Testis (tissue), 2 donors: ENCODE data around the gene ARFRP1.

ENCODE experiments used
- POLR2A ChIP-seq: fragments of 450-650 bp; IDR thresholded peaks from one replicate; pipeline ENCODE4 v1.6.1; 2017; ENCODE audit warnings: antibody characterized with exemption, mild to moderate bottlenecking, moderate library complexity
- TF ChIP-seq, protein P1 (sequence below), 3 experiments: fragments of 450-650 bp in 2 of 3; fragments of 200-600 bp in 1 of 3; sonication (generic) in 1 of 3; IDR thresholded peaks; one replicate each; pipeline ENCODE4 v1.5.1; 2016 to 2019; ENCODE audit warnings: antibody characterized with exemption in 3 of 3, mild to moderate bottlenecking in 2 of 3, moderate library complexity in 1 of 3

DNA sequence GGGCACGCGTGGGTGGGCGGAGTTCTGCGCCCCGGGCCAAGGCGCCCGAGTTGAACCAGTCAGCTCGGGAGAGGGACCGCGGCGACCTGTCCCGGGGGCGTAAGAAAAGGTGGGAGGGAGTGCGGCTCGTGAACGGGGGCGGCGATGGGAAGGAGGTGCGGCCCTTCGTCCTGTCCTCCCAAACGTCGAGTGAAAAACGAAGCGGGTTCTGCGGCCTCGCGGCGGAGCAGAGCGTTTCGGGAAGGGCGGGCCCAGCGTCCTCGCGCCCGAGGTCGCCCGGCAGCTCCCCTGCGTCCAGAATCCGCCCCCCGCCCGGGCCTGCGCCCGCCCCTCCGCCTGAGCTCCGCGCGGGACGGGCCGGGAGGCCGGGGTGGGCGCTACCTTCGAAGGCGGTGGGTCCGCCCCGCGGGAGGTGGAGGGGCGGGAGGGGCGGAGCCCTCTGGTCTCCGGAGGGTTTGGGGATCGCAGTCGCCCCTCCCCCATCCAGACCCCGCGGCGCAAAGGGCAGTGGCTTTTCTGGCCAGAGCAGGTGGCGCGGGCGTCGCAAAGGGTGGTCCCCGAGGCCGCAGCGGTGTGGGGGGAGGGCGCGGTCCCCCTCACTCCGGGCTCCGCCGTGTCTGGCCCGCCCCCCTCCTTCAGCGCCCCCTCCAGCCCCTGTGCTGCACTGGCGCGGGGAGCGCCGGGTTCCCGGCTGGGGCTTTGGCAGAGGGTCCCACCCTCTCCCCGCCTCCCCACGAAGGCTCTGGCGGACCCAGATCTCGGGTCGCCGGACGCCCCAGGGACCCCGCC is 55.4 kb downstream of the ARFRP1 start:
- TF ChIP-seq, protein P1, sequence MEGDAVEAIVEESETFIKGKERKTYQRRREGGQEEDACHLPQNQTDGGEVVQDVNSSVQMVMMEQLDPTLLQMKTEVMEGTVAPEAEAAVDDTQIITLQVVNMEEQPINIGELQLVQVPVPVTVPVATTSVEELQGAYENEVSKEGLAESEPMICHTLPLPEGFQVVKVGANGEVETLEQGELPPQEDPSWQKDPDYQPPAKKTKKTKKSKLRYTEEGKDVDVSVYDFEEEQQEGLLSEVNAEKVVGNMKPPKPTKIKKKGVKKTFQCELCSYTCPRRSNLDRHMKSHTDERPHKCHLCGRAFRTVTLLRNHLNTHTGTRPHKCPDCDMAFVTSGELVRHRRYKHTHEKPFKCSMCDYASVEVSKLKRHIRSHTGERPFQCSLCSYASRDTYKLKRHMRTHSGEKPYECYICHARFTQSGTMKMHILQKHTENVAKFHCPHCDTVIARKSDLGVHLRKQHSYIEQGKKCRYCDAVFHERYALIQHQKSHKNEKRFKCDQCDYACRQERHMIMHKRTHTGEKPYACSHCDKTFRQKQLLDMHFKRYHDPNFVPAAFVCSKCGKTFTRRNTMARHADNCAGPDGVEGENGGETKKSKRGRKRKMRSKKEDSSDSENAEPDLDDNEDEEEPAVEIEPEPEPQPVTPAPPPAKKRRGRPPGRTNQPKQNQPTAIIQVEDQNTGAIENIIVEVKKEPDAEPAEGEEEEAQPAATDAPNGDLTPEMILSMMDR (IDR thresholded peaks at IDR 0.05), result no peak
- TF ChIP-seq POLR2A, result no peak
